GM12878 (cell line): ENCODE measurements around the gene KIF21A. TPM values are rescaled to one million over a fixed set of nuclear protein-coding genes. Genes with fewer than 3 reads are reported as not detected.
A peak's percentile ranks its signal among the peaks of the same experiment; 100 is the strongest.

Experiments used
- ATAC-seq: fragments of 200-7000 bp; cut with Tn5 transposase; 3 replicates; pipeline ENCODE4 v1.9.1; 2020; ENCODE audit warnings: mild to moderate bottlenecking, moderate library complexity
- BruUV-seq: library from RNA; stranded (reverse); fragments of 400-500 nt; replicated peaks from 2 replicates; lab custom pipeline; 2021; lab: Mats Ljungman, UMichigan
- CTCF ChIA-PET: fragments of 300-600 bp; sonication (Branson Sonifier 250); formaldehyde crosslinking; extraction: SDS; loops from one replicate; lab custom pipeline; 2021; ENCODE audit warnings: inconsistent platforms; lab: Yijun Ruan, JAX
- POLR2A ChIA-PET: fragments of 350-600 bp; formaldehyde crosslinking; extraction: SDS; loops from one replicate; lab custom pipeline; 2021; ENCODE audit warnings: inconsistent platforms; lab: Charles Lee
- RAD21 ChIA-PET: fragments of 300-600 bp; sonication (Branson Sonifier 250); formaldehyde crosslinking; loops from one replicate; lab custom pipeline; 2023; ENCODE audit warnings: antibody characterized with exemption; ENCODE audit not compliant: unreplicated experiment; lab: Charles Lee
- SMC1A ChIA-PET: fragments of 300-600 bp; sonication (Branson Sonifier 250); formaldehyde crosslinking; loops from one replicate; lab custom pipeline; 2023; ENCODE audit not compliant: unreplicated experiment, uncharacterized antibody; lab: Charles Lee
- DNase-seq: peaks from one replicate; pipeline ENCODE4 v3.0.0-alpha.2; 2011; ENCODE audit warnings: low read depth, low spot score
- FAIRE-seq: peaks from 3 replicates; lab custom pipeline; 2011; peaks lifted over from hg19 to GRCh38; lab: Jason Lieb, UNC
- H2AFZ ChIP-seq: 2 replicates; pipeline ENCODE4 v1.6.0; 2011; ENCODE audit warnings: low read depth, low read length, control low read depth; ENCODE audit not compliant: control insufficient read depth
- H3K27ac ChIP-seq: 2 replicates; pipeline ENCODE4 v1.5.1; 2011; ENCODE audit warnings: control low read depth; ENCODE audit not compliant: control insufficient read depth, insufficient read depth
- H3K27me3 ChIP-seq, 2 experiments: replicated peaks in 1 of 2; 2 replicates each; pipeline versions ENCODE4 v1.6.0 to v1.6.1; 2011; ENCODE audit warnings: low read length in 1 of 2; ENCODE audit not compliant: control insufficient read depth in 2 of 2, insufficient read depth in 2 of 2
- H3K36me3 ChIP-seq, 2 experiments: 2 replicates each; pipeline ENCODE4 v1.5.1; 2011; ENCODE audit warnings: low read length in 1 of 2; ENCODE audit not compliant: control insufficient read depth in 2 of 2, insufficient read depth in 2 of 2
- H3K4me1 ChIP-seq: 2 replicates; pipeline ENCODE4 v1.6.1; 2011; ENCODE audit warnings: mild to moderate bottlenecking, low read length, moderate library complexity, mixed read lengths; ENCODE audit not compliant: control insufficient read depth, insufficient read depth
- H3K4me2 ChIP-seq: 2 replicates; pipeline ENCODE4 v1.6.0; 2011; ENCODE audit warnings: control low read depth; ENCODE audit not compliant: control insufficient read depth, insufficient read depth
- H3K4me3 ChIP-seq: fragments of 200-600 bp; sonication (generic); 2 replicates; pipeline ENCODE4 v1.5.1; 2016
- H3K79me2 ChIP-seq: 2 replicates; pipeline ENCODE4 v1.6.0; 2011; ENCODE audit warnings: low read length; ENCODE audit not compliant: control insufficient read depth, insufficient read depth
- H3K9ac ChIP-seq: 2 replicates; pipeline ENCODE4 v1.8.0; 2011; ENCODE audit warnings: low read length, control low read depth, mixed read lengths; ENCODE audit not compliant: control insufficient read depth, insufficient read depth
- H3K9me3 ChIP-seq: replicated peaks from 3 replicates; pipeline ENCODE4 v1.5.1; 2011; ENCODE audit warnings: mild to moderate bottlenecking, low read length; ENCODE audit not compliant: control insufficient read depth, insufficient read depth
- H4K20me1 ChIP-seq: 2 replicates; pipeline ENCODE4 v1.6.0; 2011; ENCODE audit not compliant: control insufficient read depth, insufficient read depth
- CBFB ChIP-seq: IDR thresholded peaks from 2 replicates; pipeline ENCODE4 v1.6.1; 2016; ENCODE audit warnings: antibody characterized with exemption, low read depth
- EGR1 ChIP-seq, 2 experiments: IDR thresholded peaks; 1 replicate in 1 of 2; 2 replicates in 1 of 2; pipeline ENCODE4 v1.6.1; 2011 to 2012; ENCODE audit warnings: low read depth in 2 of 2, low read length in 2 of 2, borderline replicate concordance in 1 of 2, mild to moderate bottlenecking in 1 of 2, moderate library complexity in 1 of 2
- EZH2 ChIP-seq: IDR thresholded peaks from 2 replicates; pipeline ENCODE4 v1.6.1; 2012; ENCODE audit warnings: low read depth, mild to moderate bottlenecking, control low read depth, inconsistent platforms, low read length, borderline replicate concordance; ENCODE audit not compliant: control insufficient read depth
- RAD21 ChIP-seq: IDR thresholded peaks from 2 replicates; pipeline ENCODE4 v1.6.1; 2011; ENCODE audit warnings: mild to moderate bottlenecking, low read depth, low read length, moderate library complexity; ENCODE audit not compliant: insufficient read depth
- RAD51 ChIP-seq: fragments of 450-650 bp; IDR thresholded peaks from 2 replicates; pipeline ENCODE4 v1.6.1; 2016; ENCODE audit warnings: moderate library complexity, mild to moderate bottlenecking, inconsistent platforms
- STAT3 ChIP-seq: IDR thresholded peaks from 2 replicates; pipeline ENCODE4 v1.6.1; 2011; ENCODE audit warnings: low read depth, low read length, improper control_type of control experiment
- SUPT20H ChIP-seq: IDR thresholded peaks from 2 replicates; pipeline ENCODE4 v1.6.1; 2011; ENCODE audit warnings: low read depth, mild to moderate bottlenecking, low read length, moderate library complexity, borderline replicate concordance; ENCODE audit not compliant: control insufficient read depth
- TCF7 ChIP-seq: IDR thresholded peaks from 2 replicates; pipeline ENCODE4 v1.6.1; 2014; ENCODE audit warnings: antibody characterized with exemption, borderline replicate concordance
- ZNF217 ChIP-seq: fragments of 450-650 bp; IDR thresholded peaks from 2 replicates; pipeline ENCODE4 v1.6.1; 2017; ENCODE audit warnings: antibody characterized with exemption, mild to moderate bottlenecking
- WGBS: methylation state at CpG from one replicate; pipeline ENCODE4 v1.1.6; 2016; ENCODE audit warnings: low lambda C conversion rate; ENCODE audit not compliant: insufficient replicate concordance, insufficient coverage; ENCODE audit errors: missing lambda C conversion rate; 5-methylcytosine and 5-hydroxymethylcytosine counted together
- in situ Hi-C: fragments of 300-500 bp; cut with MboI; formaldehyde crosslinking; loops from 9 replicates; pipeline ENCODE4 v1.14.3; 2018; ENCODE audit warnings: mixed read lengths
- intact Hi-C: fragments of 100-400 bp; cut with micrococcal nuclease; formaldehyde crosslinking; loops from one replicate; pipeline ENCODE4 v1.14.2; 2022; ENCODE audit not compliant: unreplicated experiment
- polyA plus RNA-seq, 11 experiments: library from polyadenylated mRNA; depleted of rRNA in 4 of 11; unstranded in 6 of 11; stranded (reverse) in 5 of 11; fragments of >200 nt; fragmentation: Nextera tagmentation in 4 of 11; fragmentation: Illumina TruSeq in 1 of 11; extraction: Ambion mirVana in 4 of 11; extraction: Trizol in 1 of 11; gene quantifications; 1 replicate in 1 of 11; 2 replicates in 10 of 11; pipeline versions ENCODE4 v1.2.1 to v1.2.3, GENCODE V29; 2011 to 2016; ENCODE audit warnings: inconsistent platforms in 2 of 11, missing spikeins in 2 of 11, low read depth in 1 of 11
- total RNA-seq, 4 experiments: library from RNA; depleted of rRNA in 3 of 4; stranded (reverse); fragments of >200 nt in 3 of 4; fragmentation: Illumina TruSeq in 1 of 4; extraction: Trizol in 1 of 4; gene quantifications; 2 replicates each; pipeline versions ENCODE4 v1.2.1 to v1.2.3, GENCODE V29; 2013 to 2021
- TF ChIP-seq, protein P1 (sequence below), 3 experiments: IDR thresholded peaks in 2 of 3; conservative IDR thresholded peaks in 1 of 3; 2 replicates each; pipeline ENCODE4 v1.5.1; 2011; ENCODE audit warnings: low read depth in 3 of 3, low read length in 3 of 3, mild to moderate bottlenecking in 3 of 3, control low read depth in 2 of 3, moderate library complexity in 2 of 3, inconsistent platforms in 1 of 3, mixed read lengths in 1 of 3; ENCODE audit not compliant: control insufficient read depth in 2 of 3, insufficient read depth in 1 of 3; ENCODE audit errors: extremely low read depth in 1 of 3

The KIF21A gene
- total and polyA plus RNA-seq, 10 of the 15 experiments (the other 5 are each of a cell fraction or from before 2014, with no cell fraction given), result 21.3 to 42.1 (median 24.5) TPM

DNA sequence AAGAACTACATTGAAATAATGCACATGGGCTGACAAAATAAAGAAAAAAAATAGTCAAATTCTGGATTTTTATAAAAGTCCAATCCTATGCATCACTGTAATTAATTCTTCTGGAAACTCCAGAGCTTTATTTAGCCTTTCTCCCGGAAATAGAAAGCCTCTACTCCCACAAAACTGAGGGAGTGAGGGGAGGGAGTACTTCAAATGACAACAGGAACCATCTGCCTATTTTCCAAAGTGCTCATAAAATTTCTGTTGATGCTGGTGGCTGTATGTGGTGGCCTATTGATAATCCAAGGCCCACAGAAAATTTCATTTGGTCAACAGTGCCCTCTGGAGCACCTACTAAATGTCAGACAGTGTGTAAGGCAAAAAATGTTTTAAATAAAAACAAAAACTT, 64.6 kb downstream of the KIF21A start:
- CTCF ChIA-PET, result interaction anchor here (0.9 to 1.4 kb wide), 5 partner anchors 9 to 25 kb away, joined by 3 read pairs; no protein-coding TSS in a partner anchor
- FAIRE-seq, result no peak

DNA sequence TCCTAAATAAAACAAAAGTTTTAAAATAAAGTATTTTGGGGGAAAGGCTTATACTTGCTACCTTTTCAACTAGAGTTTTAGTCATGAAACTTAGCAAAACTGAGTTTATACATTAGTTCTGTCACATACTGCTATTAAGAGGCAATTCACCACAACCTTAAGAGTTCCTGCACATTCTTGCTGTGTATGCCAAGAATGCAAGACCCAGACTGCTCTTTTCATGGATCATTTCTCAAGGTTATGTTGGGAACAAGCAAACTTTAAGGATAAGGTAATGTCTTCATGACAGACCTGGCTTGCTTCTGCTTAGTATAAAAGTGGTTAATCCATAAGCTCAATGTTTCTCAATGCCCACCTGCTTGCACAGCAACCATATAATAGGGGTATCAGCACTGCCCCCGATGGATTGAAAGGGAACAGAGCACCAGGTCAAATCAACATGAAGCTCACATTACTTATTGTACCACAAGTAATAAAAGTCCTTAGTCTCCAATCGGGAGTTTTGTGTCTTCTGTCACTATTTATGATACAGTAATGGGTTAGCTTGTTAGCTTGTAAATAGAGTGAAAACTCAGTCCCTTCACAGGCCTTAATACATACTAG, 67.6 kb downstream of the KIF21A start:
- H2AFZ ChIP-seq, result no peak overlapping the region
- no peak for DNase-seq
- no peak overlapping the region for H3K27ac ChIP-seq
- no peak for FAIRE-seq
- TF ChIP-seq RAD21, result 0 out of 2 replicates have a peak, but pooled peaks have one; percentile 9
- TF ChIP-seq EGR1 (IDR thresholded peaks at IDR 0.05; ENCODE audit: borderline replicate concordance in 1 of 2, low read depth in 2 of 2, low read length in 2 of 2), result no peak
- TF ChIP-seq TCF7, result no peak
- TF ChIP-seq EZH2, result no peak
- no peak for TF ChIP-seq RAD51
- no peak for TF ChIP-seq CBFB
- TF ChIP-seq ZNF217, result no peak
- TF ChIP-seq, protein P1, sequence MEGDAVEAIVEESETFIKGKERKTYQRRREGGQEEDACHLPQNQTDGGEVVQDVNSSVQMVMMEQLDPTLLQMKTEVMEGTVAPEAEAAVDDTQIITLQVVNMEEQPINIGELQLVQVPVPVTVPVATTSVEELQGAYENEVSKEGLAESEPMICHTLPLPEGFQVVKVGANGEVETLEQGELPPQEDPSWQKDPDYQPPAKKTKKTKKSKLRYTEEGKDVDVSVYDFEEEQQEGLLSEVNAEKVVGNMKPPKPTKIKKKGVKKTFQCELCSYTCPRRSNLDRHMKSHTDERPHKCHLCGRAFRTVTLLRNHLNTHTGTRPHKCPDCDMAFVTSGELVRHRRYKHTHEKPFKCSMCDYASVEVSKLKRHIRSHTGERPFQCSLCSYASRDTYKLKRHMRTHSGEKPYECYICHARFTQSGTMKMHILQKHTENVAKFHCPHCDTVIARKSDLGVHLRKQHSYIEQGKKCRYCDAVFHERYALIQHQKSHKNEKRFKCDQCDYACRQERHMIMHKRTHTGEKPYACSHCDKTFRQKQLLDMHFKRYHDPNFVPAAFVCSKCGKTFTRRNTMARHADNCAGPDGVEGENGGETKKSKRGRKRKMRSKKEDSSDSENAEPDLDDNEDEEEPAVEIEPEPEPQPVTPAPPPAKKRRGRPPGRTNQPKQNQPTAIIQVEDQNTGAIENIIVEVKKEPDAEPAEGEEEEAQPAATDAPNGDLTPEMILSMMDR (IDR thresholded peaks at IDR 0.05 in 2 of 3, conservative IDR thresholded peaks at IDR 0.05 in 1 of 3; ENCODE audit: control insufficient read depth in 2 of 3, extremely low read depth in 1 of 3, insufficient read depth in 1 of 3, low read depth in 3 of 3, low read length in 3 of 3), result peak; percentile 3 to 35 (median 28); a peak in 2 of 6 replicates
- TF ChIP-seq STAT3, result no peak
- no peaks in the 10 kb centered on the region for H4K20me1 ChIP-seq
- no peaks in the 10 kb centered on the region; the same call in 2 of the 3 replicates for H3K9me3 ChIP-seq
- BruUV-seq, result no TSS peak
- 97% methylated on average over 2 of the region's 2 CpGs for WGBS
- H3K36me3 ChIP-seq, result no peaks in the 10 kb centered on the region
- ChIA-PET POLR2A (interaction anchor here (0.6 to 1.1 kb wide), 3 partner anchors 8 to 65 kb away, joined by 3 to 4 read pairs (median 3); no protein-coding TSS in a partner anchor), SMC1A (interaction anchor here (1.0 to 1.4 kb wide), 7 partner anchors 15 to 246 kb away, joined by 3 to 5 read pairs (median 3); no protein-coding TSS in a partner anchor), RAD21 (interaction anchor here (0.9 to 1.4 kb wide), 4 partner anchors 10 to 68 kb away, joined by 3 to 5 read pairs (median 3); partner anchors contain the start of gene KIF21A), CTCF (interaction anchor here (1.0 to 2.0 kb wide), 9 partner anchors 9 to 65 kb away, joined by 3 to 5 read pairs (median 4); no protein-coding TSS in a partner anchor)
- in situ Hi-C loops, result no loop called here
- H3K4me2 ChIP-seq, result no peak overlapping the region
- H3K79me2 ChIP-seq, result no peaks in the 10 kb centered on the region
- intact Hi-C loops, result loop anchor here (5.0 kb wide), 2 partner anchors 58 to 67 kb away; partner anchors contain the start of gene KIF21A
- H3K9ac ChIP-seq, result no peak overlapping the region
- no peak overlapping the region for H3K4me3 ChIP-seq
- ATAC-seq, result peak; percentile 53
- no peaks in the 10 kb centered on the region for H3K27me3 ChIP-seq
- H3K4me1 ChIP-seq, result peaks cover 20% of the 10 kb centered on the region

More for the DNA sequence above, 64.6 kb downstream of the KIF21A start:
- BruUV-seq, result no TSS peak
- TF ChIP-seq RAD21 (peak; percentile 16; the same call in 1 of the 2 replicates), SUPT20H (no peak)
- Histone ChIP-seq H3K4me3 (no peak overlapping the region), H3K4me2 (no peak overlapping the region), H3K27me3 (no peaks in the 10 kb centered on the region), H3K36me3 (no peaks in the 10 kb centered on the region), H2AFZ (no peak overlapping the region), H3K9me3 (no peaks in the 10 kb centered on the region), H3K9ac (no peak overlapping the region), H4K20me1 (no peaks in the 10 kb centered on the region), H3K27ac (no peak overlapping the region), H3K79me2 (no peaks in the 10 kb centered on the region), H3K4me1 (no peaks in the 10 kb centered on the region)
- ChIA-PET POLR2A (no interaction called here), SMC1A (interaction anchor here (0.9 to 2.4 kb wide), 5 partner anchors 8 to 38 kb away, joined by 3 to 7 read pairs (median 4); no protein-coding TSS in a partner anchor), RAD21 (interaction anchor here (0.7 kb wide), 1 partner anchor 18 kb away, joined by 3 read pairs; no protein-coding TSS in a partner anchor)
- intact Hi-C loops, result loop anchor here (5.0 kb wide), 2 partner anchors 61 to 64 kb away; partner anchors contain the start of gene KIF21A
- in situ Hi-C loops, result no loop called here
- DNase-seq (no peak), ATAC-seq (no peak)
- 48% methylated on average over 1 of the region's 1 CpG for WGBS
